Right ventricle myocardium superior (tissue), 1 donor: ENCODE results near the gene ARHGAP9. TPM values are rescaled to one million over a fixed set of nuclear protein-coding genes. Genes with fewer than 3 reads are reported as not detected.

ENCODE experiments used
- ATAC-seq: fragments of 200-7000 bp; cut with Tn5 transposase; one replicate; pipeline ENCODE4 v1.9.1; 2020; ENCODE audit warnings: mild to moderate bottlenecking; ENCODE audit not compliant: poor library complexity
- DNase-seq: peaks from one replicate; pipeline ENCODE4 v3.0.0-alpha.2; 2020
- intact Hi-C: fragments of 100-400 bp; cut with DNase I; formaldehyde crosslinking; loops from one replicate; pipeline ENCODE4 v1.11.2; 2022
- total RNA-seq: library from RNA; stranded (reverse); fragmentation: NEBNext Ultra II Directional; extraction: Animal tissue kit (Norgen Biotek cat#: 25700); gene quantifications from one replicate; pipeline ENCODE4 v1.2.1, GENCODE V29; 2021
- donor health status: DM: no; HTN: yes; CAD: no; lungs with severe emphysema.

ARHGAP9 gene
- total RNA-seq, 1 donor from 2014 or later: 4.1 TPM

DNA sequence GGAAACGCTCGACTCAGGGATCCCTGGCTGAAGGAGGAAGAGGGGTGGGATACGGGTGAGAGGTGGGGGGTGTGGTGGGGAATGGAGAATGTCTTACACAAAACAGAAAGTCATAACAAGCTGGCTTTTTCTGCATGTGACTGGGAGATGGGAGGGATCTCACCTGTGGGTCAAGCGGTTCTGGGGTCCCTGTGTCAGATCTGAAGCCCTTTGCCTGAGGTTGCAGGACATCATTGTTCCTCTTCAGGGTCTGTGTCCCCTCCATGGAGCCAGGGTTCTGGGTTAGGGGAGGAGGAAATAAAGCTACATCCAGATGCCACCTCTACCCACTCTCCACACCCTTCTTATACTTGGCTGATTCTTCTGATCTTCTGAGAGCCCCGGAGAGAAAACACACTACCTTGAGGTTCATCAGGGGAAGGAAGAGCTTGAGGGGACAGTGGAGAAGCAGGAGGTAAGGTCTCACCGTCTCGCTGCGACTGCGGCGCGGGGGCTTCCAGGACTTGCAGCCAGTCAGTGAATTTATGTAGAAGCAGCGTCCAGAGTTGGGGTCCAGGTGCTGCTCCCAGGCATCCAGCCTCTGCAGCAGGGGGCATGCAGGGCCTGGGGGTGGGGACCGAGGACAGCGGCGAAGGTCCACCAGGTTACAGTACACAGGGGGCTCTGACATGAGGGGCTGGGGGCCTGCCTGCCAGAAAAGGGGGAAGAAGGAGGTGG lies 2.5 kb downstream of the ARHGAP9 start:
- intact Hi-C loops: loop anchor here (10.0 kb wide), 1 partner anchor 148 kb away; no protein-coding TSS in a partner anchor
- DNase-seq (no peak), ATAC-seq (no peak)

DNA sequence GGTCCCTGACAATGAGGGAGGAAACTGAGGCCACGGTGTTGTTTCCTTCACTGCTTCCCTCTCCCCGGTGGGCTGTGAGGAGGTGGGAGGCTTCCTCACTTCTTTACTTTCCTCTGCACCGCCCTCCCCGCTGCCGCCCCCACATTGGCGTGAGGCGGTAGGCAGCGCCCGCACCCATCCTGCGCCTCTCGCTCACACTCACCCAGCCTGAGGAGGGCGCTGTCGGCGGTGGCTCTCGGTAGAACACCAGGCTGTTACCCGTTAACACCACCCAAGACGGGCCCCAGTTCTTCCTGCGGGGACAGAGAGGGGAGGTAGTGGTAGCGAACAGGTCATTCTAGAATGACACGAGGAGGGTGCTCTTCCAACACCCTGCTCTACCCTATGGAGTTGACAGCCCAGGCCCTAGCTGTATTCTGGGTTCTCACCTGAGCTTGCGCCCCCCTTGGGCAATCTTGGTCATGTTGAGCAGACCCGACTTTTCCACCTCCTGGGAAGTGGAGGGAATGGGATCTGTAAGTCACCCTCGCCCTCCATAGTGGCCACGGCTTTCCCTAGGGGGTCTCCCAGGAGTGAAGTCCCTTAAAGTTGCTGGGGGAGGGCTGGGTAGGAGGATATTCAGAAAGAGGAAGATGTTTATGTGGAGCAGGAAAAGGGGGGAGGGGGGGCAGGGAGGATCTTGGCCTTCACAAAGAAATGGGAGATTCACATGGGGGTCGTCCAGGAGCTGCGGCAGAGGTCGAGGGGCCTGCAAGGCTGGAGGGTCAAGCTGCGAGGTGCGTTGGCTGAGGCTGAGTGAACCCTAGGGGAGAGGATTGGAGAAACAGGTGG lies 3.3 kb downstream of the ARHGAP9 start:
- intact Hi-C loops: loop anchor here (10.0 kb wide), 1 partner anchor 148 kb away; no protein-coding TSS in a partner anchor
- DNase-seq: peak; percentile 64
- ATAC-seq: peak; percentile 26

DNA sequence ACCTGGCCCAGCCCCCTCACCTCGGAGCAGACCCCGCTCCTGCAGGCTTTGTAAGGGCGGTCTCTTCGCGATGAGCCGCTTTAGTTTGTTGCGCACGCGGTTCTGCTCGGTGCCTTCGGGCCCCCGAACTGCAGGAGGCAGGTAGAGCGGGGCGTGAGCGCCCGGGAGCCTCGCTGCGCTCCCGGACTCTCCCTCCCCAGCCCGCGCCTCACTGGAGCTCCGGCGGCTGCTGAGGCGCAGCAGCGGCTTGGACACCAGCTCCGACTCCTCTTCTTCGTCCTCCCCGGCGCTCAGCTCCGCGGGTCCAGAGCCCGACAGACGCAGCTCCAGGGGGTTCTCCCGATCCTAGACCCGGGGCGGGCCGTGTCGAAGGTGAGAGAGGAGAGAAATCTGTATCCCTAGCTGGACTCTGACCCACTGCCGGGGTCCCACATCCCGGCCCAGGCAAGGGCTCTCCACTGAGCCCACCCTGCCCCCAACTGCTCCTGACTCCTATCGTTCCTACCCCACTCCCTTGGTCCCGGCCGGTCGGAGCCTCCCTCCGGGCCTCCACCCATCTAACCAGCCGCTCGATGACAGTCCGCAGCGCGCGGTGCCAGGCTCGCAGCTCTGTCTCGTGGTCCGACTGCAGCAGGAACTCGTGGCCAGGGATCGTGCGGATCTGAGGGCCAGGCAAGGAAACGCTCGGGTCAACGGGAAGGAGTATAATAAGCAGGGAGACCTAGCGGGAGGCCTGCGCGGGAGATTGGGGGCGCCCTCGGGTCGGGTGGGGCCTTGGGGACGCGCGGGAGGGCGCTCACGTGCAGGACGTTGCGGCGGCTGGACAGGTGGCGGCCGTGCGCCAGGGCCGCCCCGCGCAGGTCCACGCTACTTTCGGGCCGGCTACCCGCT lies 4.2 kb downstream of the ARHGAP9 start:
- intact Hi-C loops: loop anchor here (10.0 kb wide), 1 partner anchor 149 kb away; no protein-coding TSS in a partner anchor
- ATAC-seq (peak; percentile 34), DNase-seq (peak; percentile 64)

GRCh38 chr12:57474862-57475261 lies 4.8 kb downstream of the ARHGAP9 start:
- DNase-seq: no peak
- no peak for ATAC-seq
- intact Hi-C loops: loop anchor here (10.0 kb wide), 1 partner anchor 150 kb away; no protein-coding TSS in a partner anchor

- intact Hi-C loops: loop anchor here (10.0 kb wide), 1 partner anchor 150 kb away; no protein-coding TSS in a partner anchor
- DNase-seq (no peak), ATAC-seq (no peak)
These were observed 5.2 kb downstream of the ARHGAP9 start for GRCh38 chr12:57474430-57474829.

DNA sequence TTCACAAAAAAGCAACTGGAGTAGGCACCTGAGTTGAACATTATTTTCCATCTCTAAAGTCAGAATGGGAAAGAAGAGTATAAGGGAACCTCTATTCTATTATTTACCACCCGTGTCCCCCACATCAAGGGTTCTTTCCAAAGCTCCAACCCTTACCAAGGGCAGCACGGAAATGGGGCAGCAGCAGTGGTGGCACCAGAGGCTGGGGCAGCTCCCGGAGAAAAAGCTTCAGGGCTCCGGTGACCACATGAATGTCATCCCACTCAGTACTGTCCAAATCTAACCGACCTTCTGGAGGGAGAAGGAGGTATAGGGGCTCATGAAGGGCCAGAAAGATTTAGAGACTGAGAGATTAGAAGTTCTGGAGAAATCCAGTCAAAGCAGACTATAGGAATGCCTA lies 5.8 kb downstream of the ARHGAP9 start:
- intact Hi-C loops: loop anchor here (10.0 kb wide), 1 partner anchor 151 kb away; no protein-coding TSS in a partner anchor
- ATAC-seq (no peak), DNase-seq (no peak)

DNA sequence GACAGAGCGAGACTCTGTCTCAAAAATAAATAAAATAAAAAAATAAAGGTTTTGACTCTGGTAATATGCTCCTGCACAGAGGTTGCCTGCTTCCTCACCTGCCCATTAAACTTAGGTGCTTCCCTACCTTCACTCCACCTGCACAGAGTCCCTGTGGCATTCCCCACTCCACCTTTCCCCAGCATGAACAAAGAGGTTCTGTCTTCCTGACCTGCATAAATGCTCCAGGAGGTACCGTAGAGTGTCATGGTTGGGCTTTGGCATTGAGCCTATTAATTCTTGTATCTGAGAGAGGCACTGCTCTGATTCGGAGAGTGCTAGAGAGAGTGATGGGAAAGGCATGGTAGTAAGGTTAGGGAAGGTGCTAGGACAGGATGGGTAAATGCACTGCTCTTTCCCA lies 6.3 kb downstream of the ARHGAP9 start:
- intact Hi-C loops: loop anchor here (10.0 kb wide), 1 partner anchor 151 kb away; no protein-coding TSS in a partner anchor
- ATAC-seq (no peak), DNase-seq (no peak)

- intact Hi-C loops: loop anchor here (10.0 kb wide), 1 partner anchor 152 kb away; no protein-coding TSS in a partner anchor
- ATAC-seq: no peak
- no peak for DNase-seq
These were observed 7.3 kb downstream of the ARHGAP9 start for GRCh38 chr12:57472391-57472790.

DNA sequence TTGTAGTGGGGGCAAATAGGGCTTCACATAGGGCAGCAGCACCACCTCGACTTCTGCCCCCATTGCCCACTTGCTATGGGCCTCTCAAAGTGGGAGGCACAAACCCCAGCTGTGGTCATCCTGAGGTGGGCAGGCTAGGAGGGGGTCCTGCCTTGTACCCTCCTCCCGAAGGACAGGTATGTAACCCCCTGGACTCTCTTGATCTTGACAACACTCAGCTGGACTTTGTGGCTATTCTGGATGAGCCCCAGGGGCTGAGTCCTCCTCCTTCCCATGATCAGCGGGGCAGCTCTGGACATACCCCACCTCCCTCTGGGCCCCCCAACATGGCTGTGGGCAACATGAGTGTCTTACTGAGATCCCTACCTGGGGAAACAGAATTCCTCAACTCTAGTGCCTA lies 8.0 kb downstream of the ARHGAP9 start:
- intact Hi-C loops: loop anchor here (10.0 kb wide), 1 partner anchor 153 kb away; no protein-coding TSS in a partner anchor
- DNase-seq (no peak), ATAC-seq (no peak)

DNA sequence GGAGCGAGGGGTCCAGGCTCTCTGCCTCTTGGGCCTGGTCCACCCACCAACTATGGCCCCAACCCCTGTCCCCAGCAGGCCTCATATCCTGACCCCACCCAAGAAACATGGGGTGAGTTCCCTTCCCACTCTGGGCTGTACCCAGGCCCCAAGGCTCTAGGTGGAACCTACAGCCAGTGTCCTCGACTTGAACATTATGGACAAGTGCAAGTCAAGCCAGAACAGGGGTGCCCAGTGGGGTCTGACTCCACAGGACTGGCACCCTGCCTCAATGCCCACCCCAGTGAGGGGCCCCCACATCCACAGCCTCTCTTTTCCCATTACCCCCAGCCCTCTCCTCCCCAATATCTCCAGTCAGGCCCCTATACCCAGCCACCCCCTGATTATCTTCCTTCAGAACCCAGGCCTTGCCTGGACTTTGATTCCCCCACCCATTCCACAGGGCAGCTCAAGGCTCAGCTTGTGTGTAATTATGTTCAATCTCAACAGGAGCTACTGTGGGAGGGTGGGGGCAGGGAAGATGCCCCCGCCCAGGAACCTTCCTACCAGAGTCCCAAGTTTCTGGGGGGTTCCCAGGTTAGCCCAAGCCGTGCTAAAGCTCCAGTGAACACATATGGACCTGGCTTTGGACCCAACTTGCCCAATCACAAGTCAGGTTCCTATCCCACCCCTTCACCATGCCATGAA lies 8.6 kb downstream of the ARHGAP9 start:
- intact Hi-C loops: loop anchor here (10.0 kb wide), 1 partner anchor 154 kb away; no protein-coding TSS in a partner anchor
- no peak for ATAC-seq
- no peak for DNase-seq

GRCh38 chr12:57470286-57470969 lies 9.2 kb downstream of the ARHGAP9 start:
- intact Hi-C loops: loop anchor here (10.0 kb wide), 1 partner anchor 154 kb away; no protein-coding TSS in a partner anchor
- DNase-seq (no peak), ATAC-seq (no peak)

DNA sequence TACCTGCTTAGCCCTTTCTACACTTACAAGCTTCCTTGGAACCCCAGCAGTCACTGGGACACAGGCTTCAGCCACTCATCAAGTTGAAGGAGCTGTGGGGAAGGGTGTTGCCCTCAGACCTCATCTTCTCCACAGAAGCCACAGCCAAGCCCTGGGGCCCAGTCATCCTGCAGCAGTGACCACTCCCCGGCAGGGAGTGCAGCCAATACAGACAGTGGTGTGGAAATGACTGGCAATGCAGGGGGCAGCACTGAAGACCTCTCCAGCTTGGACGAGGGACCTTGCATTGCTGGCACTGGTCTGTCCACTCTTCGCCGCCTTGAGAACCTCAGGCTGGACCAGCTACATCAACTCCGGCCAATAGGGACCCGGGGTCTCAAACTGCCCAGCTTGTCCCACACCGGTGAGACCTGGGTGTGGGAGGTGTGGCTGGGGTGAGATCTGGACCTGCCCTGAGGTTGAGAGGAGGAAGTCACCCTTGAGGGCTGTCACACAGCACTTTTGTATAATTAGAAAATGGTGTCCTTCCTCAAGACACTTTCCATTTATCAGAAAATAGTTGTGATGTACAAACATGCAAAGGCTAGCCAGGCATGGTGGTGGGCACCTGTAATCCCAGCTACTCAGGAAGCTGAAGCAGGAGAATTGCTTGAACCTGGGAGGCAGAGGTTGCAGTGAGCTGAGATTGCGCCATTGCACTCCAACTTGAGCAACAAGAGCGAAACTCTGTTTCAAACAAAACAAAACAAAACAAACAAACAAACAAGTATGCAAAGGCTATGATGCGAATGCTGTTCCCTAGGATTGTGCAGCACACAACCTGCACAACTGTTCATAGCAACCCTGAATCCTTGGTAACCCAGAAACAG lies 10.1 kb downstream of the ARHGAP9 start:
- ATAC-seq (no peak), DNase-seq (no peak)
- intact Hi-C loops: loop anchor here (10.0 kb wide), 1 partner anchor 155 kb away; no protein-coding TSS in a partner anchor

DNA sequence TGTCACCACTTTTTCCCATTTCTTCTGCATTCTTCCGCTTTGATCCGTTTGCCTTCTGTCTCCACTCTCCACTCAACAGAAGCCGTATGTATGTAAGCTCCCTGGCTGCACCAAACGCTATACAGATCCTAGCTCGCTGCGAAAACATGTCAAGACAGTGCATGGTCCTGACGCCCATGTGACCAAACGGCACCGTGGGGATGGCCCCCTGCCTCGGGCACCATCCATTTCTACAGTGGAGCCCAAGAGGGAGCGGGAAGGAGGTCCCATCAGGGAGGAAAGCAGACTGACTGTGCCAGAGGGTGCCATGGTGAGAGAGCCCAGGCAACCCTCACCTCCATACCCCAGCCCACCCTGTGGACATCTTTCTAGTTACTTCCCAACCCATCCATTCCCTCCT lies 11.8 kb downstream of the ARHGAP9 start:
- no peak for DNase-seq
- ATAC-seq: no peak
- intact Hi-C loops: no loop called here

- DNase-seq (no peak), ATAC-seq (no peak)
- intact Hi-C loops: no loop called here
These were observed 12.3 kb downstream of the ARHGAP9 start for GRCh38 chr12:57467212-57467874.

GRCh38 chr12:57465747-57466505 lies 13.7 kb downstream of the ARHGAP9 start:
- no peak for DNase-seq
- intact Hi-C loops: no loop called here
- ATAC-seq: no peak
